HG03432 (cell line): ENCODE measurements around the gene CBARP.
A peak's percentile ranks its signal among the peaks of the same experiment; 100 is the strongest.

Experiments
- ATAC-seq: cut with Tn5 transposase; IDR thresholded peaks from one replicate; pipeline ENCODE4 v1.9.1; 2021; ENCODE audit warnings: mild to moderate bottlenecking, moderate library complexity; ENCODE audit not compliant: unreplicated experiment

The CBARP gene

DNA sequence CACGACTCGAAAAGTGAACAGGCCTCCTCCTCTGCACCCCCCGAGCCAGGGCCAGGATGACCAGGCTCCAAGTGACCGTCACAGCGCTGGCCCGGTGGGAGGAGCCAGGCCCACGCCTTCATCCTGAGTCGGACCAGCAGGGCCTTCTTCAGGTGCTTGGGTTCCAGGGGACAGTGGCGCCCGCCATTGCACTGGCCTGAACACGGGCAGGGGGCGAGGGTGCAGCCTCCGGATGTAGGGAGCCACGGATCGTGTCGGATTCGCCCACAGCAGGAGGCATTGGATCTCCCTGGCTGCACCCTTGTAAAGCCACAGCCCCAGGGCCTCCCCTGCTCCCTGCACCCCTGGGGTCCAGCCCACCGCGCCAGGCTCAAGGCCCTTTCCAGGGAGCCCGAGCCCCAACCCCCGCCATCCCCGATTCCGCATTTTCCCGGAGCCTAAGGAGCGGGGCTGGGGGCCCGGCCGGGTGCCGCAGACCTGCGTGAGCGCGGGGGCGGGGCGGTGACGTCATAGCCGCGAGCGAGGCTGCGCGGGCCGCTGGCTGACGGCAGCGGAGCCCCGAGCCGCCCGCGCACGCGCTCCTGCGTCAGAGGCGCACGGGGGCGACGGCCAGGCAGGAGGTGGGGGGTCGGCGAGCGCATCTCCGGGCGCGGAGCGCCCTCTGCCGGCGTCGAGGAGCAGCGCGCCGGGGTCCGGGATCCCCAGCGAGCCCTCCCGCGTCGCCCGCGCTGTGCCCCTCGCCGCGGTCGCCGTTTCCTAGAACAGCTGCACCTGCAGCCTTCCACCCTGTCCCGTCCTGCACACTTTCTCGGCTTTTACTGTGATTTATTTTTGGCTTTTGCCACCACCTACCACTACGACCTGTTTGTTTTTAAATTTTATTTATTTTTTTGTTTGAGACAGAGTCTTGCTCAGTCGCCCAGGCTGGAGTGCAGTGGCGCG lies 2.3 kb upstream of the CBARP start:
- peak; percentile 28 for ATAC-seq

DNA sequence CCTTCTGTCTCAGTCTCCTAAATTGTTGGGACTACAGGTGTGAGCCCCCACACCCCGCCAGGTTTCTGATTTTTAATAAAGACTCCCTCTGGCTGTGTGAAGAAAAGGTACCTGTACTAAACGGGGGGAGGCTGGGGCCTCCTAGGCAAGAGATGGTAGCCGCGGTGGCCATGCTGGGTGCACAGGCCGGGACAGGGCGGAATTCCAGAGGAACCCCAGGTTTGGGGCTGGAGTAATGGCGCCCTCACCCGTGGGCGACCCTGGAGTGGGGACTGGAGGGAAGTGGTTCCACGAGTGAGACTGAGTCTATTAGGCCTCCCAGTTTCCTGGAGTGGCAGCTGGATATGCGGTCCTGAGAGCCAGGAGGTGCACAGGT lies 1.6 kb upstream of the CBARP start:
- ATAC-seq, result no peak

DNA sequence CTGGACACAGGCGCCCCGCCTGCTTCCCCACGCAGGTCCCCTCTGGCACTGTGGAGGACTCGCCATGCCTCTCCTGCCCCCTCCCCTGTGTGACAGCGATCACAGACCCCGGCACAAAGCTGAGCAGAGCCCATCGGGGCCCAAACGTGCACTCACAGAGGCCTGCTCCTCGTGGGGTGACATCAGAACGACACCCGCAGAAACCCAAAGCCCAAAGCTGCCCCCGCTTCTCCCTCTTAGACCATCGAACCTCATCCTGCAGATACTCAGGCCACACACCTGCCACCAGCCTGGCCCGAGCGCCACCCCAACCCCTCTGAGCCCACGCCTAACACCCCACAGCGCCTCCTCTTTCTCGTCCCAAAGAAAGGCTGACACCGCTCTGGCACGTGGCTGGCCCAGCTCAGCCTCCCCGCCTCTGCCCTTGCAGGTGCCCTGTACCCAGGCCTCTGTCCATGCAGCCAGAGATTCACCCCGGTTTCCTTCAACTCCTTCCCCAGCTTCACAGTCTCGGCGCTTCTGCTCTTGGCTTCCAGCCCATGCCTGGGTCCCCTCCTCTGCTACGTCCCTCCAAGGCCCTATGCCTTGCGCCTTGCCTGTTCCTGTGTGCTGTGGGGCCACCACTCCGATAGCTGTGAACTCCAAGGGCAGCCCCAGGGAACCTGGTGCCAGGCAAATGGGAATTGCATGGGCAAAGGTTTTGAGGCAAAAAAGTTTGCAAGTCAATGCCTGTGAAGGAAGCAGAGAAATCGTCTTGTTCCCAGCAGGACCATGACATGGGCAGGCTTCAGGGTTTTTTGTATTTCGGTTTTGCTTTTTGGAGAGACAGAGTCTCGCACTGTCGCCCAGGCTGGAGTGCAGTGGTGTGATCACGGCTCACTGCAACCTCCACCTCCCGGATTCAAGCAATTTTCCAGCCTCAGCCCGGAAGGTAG lies 831 bp upstream of the CBARP start:
- no peak for ATAC-seq

DNA sequence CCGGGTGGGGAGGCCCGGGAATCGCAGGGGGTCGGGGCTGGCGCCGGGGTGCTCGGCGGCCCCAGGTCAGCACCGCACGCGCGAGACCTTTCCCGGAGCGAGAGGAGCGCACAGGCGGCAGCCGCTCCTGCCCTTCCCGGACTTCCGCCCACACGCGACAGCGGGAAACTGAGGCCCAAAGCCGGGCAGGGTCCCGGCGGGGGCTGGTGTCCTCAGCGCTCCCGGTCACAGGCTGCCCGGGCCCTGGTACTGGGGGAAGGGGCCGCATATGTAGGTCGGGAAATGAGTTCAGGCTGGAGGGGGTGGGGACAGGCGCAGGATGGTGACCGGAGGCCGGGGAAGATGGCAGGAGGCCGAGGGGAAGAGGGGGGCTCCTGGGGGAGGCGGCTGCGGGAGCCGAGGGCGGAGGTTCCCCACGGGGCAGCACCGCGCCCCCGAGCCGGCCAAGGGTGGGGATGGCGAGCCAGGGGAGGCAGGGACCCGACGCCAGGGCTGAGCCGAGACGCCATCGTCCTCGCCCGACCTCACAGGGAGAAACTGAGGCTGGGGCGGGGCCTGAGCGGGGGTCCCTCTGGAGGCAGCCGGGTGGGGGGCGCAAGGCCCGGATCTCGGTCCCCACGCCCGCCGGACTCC lies 662 bp downstream of the CBARP start:
- no peak for ATAC-seq

DNA sequence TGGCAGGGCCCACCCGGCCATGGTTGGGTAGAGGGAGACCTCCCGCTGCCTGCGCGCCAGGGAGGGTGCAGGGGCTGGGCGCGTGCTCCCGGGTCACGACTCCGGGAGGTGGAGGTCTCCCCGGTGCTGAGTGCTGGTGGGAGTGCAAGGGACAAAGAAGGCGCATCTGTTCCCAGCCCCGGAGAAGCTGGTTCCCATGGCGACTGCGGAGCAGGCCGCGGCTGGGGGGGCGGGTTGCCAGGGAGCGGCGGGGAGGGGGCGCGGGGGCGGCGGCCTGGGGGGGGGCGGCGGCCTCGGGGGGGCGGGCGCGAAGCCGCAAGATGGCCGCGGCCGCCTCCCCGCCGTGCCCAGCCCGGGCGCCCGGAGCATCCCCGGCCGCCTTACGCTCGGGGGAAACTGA lies 1.2 kb downstream of the CBARP start:
- ATAC-seq, result no peak

DNA sequence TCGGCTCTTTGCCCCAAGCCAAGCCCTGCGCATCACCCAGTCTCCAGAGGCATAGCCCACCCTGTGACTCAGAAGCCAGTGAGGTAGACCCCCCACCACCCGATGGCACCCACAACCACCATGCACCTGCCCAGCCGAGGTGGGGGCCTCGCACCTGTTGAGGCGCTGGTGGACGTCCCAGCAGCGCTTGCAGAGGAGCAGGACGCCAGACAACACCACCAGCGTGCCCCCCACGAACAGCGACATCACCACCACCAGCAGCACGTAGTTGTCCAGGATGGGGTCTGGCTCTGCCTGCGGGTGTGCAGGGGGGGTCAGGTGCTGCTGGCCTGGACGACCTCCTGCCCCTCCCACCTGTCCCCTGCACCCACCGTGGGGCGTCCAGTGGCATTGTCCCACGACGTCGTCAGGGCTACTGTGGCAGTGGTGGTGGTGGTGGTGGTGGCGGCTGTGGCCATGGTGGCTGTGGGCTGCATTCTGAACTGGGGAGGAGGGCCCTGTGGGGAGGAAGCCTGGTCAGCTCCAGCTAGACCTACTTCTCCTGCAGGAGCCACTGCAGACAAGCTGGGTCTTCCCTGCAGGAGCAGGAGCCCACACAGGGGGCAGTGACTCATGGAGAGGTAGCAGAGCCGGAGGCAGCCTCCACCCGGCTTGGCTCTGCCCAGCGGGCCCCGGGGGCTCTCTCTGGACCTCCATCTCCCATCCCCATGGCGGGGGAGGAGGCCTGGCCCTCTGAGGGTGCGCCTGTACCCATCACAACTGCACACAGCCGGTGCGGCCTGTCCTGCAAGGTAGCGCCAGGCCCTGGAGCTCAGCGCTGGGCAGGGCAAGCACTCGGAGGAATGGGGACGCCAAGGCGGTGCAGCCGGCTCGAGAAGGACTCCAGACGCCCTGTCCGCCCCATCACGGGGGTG lies 1.9 kb downstream of the CBARP start:
- no peak for ATAC-seq

DNA sequence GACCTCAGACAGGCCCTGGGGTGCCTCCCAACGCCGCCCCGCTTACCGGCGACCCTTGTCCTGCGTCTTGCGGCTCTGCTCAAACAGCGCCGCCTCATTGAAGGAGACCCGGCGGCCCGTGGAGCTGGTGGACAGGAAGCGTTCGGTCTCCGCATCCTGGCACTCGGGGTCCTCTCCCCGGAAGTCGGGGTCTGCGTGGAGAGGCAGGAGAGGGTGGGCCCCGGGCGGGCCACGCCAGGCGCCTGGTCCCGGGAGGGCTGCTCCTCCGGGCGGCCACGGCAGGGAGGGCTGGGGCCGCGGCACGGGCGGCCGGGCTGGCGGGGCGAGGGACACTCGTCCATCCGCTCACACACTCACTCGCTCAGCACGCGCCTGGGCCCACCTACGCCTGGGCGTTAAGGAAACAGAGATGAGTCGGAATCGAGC lies 2.8 kb downstream of the CBARP start:
- ATAC-seq, result no peak

DNA sequence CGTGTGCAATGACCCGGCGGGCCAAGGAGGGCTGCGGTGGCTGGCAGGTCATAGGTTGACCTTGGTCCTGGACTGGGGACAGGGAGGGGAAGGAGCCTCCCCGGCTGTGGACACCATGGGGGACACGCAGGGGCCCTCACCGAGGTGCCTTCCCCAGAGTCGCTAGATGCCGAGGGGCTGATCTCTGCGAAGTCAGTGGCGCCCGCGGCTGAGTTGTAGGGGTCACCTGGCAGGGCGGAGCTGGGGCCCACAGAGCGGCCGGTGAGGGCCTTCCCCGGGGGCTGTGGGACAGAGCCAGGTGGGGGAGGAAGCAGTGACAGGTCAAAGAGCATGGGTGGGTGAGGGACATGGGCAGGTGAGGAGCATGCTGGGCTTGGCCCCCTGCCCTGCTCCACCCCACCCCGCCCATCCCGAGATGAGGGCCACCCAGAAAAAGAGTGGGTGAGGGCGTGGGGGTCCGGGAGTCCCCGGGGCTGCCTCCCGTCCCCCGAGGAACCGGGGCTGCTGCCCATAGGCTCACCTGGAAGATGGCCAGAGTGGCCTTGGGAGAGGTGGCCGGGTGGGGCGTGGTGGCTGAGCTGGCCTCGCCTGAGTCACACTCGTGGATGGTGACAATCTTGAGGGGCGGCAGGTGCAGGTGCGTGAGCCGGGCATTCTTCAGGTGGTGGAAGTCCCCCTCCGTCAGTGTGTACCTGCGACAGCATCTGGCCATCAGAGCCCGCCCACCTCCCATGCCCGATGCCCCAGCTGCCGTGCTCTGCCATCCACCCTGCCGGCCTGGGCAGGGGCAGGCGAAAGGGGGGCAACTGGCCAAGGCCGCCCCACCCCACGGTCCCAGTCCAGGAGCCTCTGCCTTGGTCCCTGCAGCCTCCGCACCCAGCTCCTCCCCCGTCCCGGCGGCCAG lies 3.5 kb downstream of the CBARP start:
- ATAC-seq, result no peak

DNA sequence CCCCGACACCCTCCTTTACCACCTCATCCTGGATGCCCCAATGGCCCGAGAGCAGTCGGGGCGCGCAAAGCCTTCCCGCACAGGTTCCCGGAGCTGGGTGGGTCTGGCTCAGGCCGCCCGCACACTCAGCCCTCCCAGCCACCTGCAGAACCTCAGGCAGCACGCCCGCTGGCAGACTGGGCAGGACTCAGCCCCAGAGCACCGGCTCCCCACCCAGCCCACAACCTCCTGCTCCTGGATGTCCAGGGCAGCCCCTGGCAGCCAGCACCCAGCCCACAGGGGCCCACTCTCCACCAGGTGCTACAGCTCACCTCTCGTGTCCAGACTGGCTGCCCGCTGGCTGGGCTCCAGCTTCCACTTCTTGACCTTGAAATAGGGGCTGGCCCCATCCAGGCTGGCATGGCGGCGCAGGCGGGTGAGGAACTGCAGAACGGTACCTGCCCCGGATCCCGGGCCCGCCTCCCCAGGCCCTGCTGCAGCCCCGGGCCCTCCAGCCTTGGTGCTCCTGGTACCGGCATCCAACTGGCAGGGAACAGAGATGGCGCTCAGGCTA lies 4.6 kb downstream of the CBARP start:
- ATAC-seq, result no peak

DNA sequence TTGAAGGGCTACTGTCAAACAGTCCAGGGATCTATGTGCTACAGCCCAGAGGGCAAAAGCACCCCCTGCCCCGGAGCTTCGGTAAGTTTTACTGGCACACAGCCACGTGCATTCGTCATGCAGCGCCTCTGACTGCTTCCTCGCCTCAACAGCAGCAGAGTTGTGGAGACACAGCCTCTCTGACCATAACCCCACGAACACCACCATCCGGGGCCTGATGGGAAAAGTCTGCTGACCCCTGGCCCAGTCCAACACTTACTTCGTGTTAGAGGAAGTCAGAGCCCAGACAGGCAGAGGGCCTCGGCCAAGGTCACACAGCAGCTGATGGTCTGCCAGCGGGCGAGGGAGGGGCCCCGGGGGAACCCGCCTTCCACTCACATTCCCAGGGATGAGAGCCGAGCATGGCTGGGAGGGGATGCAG lies 5.1 kb downstream of the CBARP start:
- no peak for ATAC-seq

DNA sequence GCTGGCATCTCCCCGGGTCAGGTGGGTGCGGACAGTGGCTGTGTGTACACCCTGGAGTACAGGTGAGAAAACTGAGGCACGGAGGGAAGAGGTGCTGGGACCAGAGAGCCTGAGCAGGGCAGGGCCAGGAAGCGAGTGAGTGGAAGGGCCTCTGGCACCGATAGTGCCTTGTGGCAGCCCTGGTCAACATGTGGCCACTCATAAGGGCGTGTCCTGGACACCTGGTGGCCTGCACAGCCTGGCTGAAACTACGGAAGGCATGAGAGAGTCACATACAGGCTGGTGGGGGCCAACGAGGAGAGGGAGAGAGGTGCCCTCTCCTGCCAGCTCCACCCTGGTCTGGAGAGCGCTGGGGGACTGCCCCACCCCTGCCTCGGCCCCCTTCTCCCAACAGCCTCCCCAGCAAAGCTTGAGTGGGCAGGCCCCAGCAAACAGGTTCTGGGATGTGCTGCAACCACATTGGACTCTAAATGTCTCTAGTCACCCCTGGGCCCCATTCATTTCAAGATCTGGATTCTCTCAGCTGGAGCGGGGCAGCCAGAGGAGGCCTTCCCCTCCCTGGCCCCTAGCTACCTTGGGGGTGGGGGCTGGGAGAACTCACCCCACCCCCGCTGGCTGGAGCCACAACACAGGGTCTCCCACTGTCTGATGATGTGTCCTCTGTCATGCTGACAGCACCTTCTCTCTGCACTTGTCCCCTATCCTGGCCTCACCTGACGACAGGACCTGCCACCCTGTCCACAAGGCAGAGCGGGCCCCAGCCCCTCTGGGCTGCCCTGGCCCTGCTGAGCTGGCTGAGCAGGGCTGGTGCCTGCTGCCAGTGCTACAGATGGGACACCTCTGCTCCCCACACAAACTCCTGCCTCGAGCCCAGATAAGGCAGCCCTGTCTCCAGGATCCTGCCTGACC lies 5.8 kb downstream of the CBARP start:
- ATAC-seq, result no peak

DNA sequence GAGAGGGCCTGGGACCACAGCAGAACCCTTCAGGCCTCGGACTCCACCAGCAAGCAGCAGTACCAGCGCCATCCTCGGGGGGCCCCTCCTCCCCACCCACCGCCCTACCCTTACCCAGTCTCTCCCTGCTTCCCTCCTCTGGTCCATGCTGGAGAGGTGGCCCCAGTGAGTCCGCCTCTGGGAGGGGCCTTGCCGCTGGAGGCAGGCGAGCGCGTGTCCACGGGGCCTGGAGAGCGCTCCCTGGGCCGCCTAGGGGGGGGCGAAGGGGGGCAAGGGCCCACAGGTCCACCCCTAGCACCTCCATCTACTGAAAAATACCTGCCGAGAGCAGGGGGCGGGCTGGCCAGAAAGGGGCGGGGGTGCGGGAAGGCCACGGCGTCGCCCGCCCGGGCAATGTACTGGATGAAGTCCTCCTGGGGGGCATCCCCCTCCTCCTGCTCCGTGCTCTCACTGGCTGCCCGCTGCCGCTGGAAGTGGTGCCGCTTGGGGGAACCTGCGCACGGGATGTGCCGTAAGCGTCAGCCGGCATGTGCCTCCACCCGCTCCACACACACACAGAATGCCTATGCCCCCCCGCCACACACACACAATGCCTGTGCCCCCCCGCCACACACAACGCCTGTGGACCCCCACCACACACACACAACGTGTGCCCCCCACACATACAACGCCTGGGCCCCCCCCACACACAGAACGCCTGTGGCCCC lies 6.9 kb downstream of the CBARP start:
- no peak for ATAC-seq

DNA sequence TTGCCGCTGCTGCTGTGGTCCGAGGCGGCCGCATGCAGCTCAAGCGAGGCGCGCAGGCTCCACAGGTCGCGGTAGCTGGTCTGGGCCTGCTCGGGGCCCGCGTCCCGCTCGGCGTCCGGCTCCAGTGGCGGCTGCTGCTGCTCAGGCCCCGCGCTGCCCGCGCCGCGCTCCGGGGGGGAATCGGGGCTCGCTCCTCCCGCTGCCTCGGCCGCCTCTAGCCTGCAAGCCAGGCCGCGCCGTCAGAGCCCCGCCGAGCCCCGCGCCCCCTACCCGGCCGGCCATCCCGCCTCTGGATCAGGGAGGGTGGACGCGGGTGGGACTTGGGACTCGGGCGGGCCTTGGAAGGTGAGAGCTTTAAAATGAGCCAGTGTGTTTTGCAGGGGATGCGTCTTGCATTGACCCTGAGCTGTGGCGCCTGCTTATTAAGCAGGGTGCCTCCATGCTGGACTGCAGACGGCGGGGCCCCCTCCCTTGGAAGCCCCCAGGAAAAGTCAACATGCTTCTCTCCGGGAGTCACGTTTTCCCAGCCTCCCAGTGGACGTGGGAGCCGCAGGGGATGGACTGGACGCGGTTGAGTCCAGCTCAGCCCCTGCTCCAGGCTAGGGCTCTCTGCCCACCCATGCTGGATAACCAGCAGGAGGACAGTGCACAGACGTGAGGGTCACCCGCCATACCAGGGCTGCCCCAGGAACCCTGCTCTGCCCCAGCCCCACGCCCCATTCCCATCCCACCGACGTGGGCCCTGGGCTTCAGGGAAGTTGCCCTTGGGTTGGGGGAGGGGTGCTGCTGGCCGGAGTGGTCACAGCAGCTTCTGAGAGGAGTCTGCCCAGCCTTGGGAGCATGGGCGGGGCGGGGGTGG lies 7.7 kb downstream of the CBARP start:
- ATAC-seq, result no peak

DNA sequence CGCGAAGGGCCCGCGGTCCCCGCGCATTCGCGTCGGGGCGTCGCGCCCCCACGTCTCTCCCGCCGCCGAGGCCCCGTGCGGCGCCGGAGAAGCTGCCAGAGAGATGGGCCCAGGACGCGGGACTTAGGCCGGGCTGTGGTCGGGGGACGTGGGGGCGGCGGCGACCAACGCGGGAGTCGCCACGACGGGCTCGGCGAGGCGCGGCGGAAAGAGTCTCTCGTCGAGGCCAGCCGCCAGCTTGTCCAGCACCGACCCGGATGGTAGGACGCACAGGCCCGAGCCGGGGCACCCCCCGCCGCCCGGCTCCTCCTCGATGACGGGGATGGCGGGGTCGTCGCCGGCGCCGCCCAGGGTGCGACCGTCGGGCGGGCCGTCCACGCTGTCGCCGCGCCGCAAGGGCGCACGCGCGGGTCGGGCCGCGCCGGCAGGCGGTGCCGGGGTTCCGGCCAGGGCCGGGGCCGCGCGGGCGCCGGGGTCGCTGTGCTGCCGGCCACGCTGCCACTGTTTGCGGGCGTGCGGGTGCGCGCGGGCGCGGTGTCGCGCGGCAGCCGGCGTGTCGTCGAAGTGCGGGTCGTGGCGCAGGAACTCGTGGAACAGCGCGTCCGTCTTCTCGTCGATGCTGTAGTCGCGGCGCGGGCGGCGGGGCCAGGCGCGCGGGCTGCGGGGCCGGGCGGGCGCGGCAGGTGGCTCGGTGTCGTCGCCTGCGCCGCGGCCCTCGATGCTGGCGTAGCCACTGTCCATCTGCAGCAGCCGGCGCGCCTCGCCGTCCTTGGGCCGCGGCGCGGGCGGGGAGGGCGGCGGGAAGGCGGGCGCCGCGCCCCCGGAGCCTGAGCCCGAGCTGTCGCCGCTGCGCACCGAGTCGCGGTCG lies 8.5 kb downstream of the CBARP start:
- no peak for ATAC-seq

DNA sequence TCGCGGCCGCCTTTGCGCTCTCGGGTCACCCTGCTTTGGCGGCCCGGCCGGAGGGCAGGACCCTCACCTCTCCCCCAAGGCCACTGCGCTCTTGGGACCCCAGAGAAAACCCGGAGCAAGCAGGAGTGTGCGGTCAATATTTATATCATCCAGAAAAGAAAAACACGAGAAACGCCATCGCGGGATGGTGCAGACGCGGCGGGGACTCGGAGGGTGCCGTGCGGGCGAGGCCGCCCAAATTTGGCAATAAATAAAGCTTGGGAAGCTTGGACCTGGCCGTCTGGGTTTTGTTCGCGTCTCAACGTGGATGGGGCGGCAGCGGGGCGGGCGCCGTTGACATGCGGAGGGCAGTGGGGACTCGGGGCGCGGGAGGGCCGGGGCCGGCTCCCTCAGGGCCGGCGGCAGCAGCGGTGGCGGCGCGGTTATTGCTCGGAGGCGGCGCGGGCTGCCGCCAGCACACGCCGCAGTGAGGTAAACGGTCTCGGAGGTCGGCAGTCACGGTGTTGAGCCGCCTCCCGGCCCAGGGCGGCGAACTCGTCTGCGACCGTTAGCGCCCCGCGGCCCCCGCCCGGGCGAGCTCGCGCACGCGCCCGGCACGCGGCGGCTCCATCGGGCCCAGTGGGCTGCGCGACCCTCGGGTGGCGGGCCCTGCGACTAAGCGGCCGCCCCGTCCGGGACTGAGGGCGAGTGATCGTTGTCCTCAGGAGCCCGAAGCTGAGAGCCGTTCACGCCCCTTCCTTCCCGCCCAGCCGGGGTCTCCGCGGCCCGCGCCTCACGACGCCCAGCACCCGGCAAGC lies 9.4 kb downstream of the CBARP start:
- ATAC-seq, result no peak
